MCF 10A (cell line): ENCODE measurements around the gene BCL7B. TPM values are rescaled to one million over a fixed set of nuclear protein-coding genes. Genes with fewer than 3 reads are reported as not detected.
"Not testable (repeated sequence)": the region's sequence is repeated elsewhere in the genome, so short reads cannot be mapped to it uniquely, and the experiment has no call there.

Source experiments
- BruUV-seq: library from RNA; stranded (reverse); fragments of 400-500 nt; replicated peaks from 2 replicates; lab custom pipeline; 2021; lab: Mats Ljungman, UMichigan
- CTCF ChIA-PET: fragments of 300-600 bp; sonication (Branson Sonifier 250); formaldehyde crosslinking; extraction: SDS; loops from one replicate; lab custom pipeline; 2021; ENCODE audit warnings: antibody characterized with exemption, inconsistent platforms; lab: Yijun Ruan, JAX
- POLR2A ChIA-PET: fragments of 300-600, 350-650 bp; sonication (Branson Sonifier 250); formaldehyde crosslinking; extraction: SDS; loops from one replicate; lab custom pipeline; 2020; ENCODE audit warnings: antibody characterized with exemption, inconsistent platforms; lab: Yijun Ruan, JAX
- DNase-seq: peaks from one replicate; pipeline ENCODE4 v3.0.0-alpha.2; 2018; ENCODE audit not compliant: unreplicated experiment
- H3K27ac Mint-ChIP-seq: one replicate; pipeline ENCODE4 v1.8.0; 2022; ENCODE audit warnings: mild to moderate bottlenecking, low read depth, mixed read lengths; ENCODE audit not compliant: unreplicated experiment
- H3K27me3 Mint-ChIP-seq: one replicate; pipeline ENCODE4 v1.8.0; 2022; ENCODE audit warnings: mixed read lengths; ENCODE audit not compliant: insufficient read depth, unreplicated experiment
- H3K36me3 Mint-ChIP-seq: one replicate; pipeline ENCODE4 v1.8.0; 2022; ENCODE audit warnings: mild to moderate bottlenecking, moderate library complexity, mixed read lengths; ENCODE audit not compliant: insufficient read depth, unreplicated experiment
- H3K4me1 Mint-ChIP-seq: one replicate; pipeline ENCODE4 v1.8.0; 2022; ENCODE audit warnings: mixed read lengths; ENCODE audit not compliant: insufficient read depth, unreplicated experiment
- H3K4me3 Mint-ChIP-seq: one replicate; pipeline ENCODE4 v1.8.0; 2022; ENCODE audit warnings: mild to moderate bottlenecking, moderate library complexity, mixed read lengths; ENCODE audit not compliant: unreplicated experiment
- H3K9me3 Mint-ChIP-seq: one replicate; pipeline ENCODE4 v1.8.0; 2022; ENCODE audit warnings: mixed read lengths; ENCODE audit not compliant: unreplicated experiment
- CTCF ChIP-seq: fragments of 200-600 bp; IDR thresholded peaks from one replicate; pipeline ENCODE4 v1.8.0; 2022; ENCODE audit warnings: antibody characterized with exemption, mild to moderate bottlenecking; ENCODE audit not compliant: unreplicated experiment
- intact Hi-C: fragments of 100-400 bp; cut with micrococcal nuclease; formaldehyde crosslinking; loops from 2 replicates; pipeline ENCODE4 v1.14.1; 2022
- total RNA-seq: library from RNA; stranded (reverse); gene quantifications from 2 replicates; pipeline ENCODE4 v1.2.3, GENCODE V29; 2022

Gene BCL7B
- total RNA-seq, 1 experiment from 2014 or later = 73.3 TPM

- Mint-ChIP-seq H3K36me3 (peaks cover 92% of the 10 kb centered on the region), H3K9me3 (no peaks in the 10 kb centered on the region), H3K4me1 (no peaks in the 10 kb centered on the region), H3K27me3 (no peaks in the 10 kb centered on the region), H3K4me3 (no peak overlapping the region), H3K27ac (no peak overlapping the region)
- CTCF ChIA-PET = interaction anchor here (1.2 kb wide), 1 partner anchor 103 kb away, joined by 5 read pairs; no protein-coding TSS in a partner anchor
- TF ChIP-seq CTCF = no peak
- intact Hi-C loops = no loop called here
- POLR2A ChIA-PET = interaction anchor here (1.8 kb wide), 1 partner anchor 17 kb away, joined by 7 read pairs; no protein-coding TSS in a partner anchor
- DNase-seq = no peak
- BruUV-seq = no TSS peak
These were observed 53.5 kb downstream of the BCL7B start for GRCh38 chr7:73504017-73504416.

GRCh38 chr7:73503229-73503628, 54.3 kb downstream of the BCL7B start:
- H3K9me3 Mint-ChIP-seq = no peaks in the 10 kb centered on the region
- no peak for TF ChIP-seq CTCF
- ChIA-PET POLR2A (interaction anchor here (0.9 to 1.8 kb wide), 2 partner anchors 12 to 16 kb away, joined by 3 to 7 read pairs; no protein-coding TSS in a partner anchor), CTCF (interaction anchor here (0.7 kb wide), 1 partner anchor 553 kb away, joined by 3 read pairs; no protein-coding TSS in a partner anchor)
- H3K4me3 Mint-ChIP-seq = no peak overlapping the region
- peaks cover 91% of the 10 kb centered on the region for H3K36me3 Mint-ChIP-seq
- intact Hi-C loops = no loop called here
- no peak overlapping the region for H3K27ac Mint-ChIP-seq
- no TSS peak for BruUV-seq
- H3K27me3 Mint-ChIP-seq = no peaks in the 10 kb centered on the region
- DNase-seq = no peak
- no peaks in the 10 kb centered on the region for H3K4me1 Mint-ChIP-seq

- ChIA-PET POLR2A (interaction anchor here (0.8 kb wide), 1 partner anchor 9 kb away, joined by 3 read pairs; no protein-coding TSS in a partner anchor), CTCF (interaction anchor here (2.2 kb wide), 1 partner anchor 45 kb away, joined by 8 read pairs; no protein-coding TSS in a partner anchor)
- Mint-ChIP-seq H3K36me3 (peaks cover 86% of the 10 kb centered on the region), H3K27me3 (no peaks in the 10 kb centered on the region), H3K4me1 (no peaks in the 10 kb centered on the region), H3K4me3 (no peak overlapping the region), H3K27ac (no peak overlapping the region), H3K9me3 (no peaks in the 10 kb centered on the region)
- intact Hi-C loops = no loop called here
- BruUV-seq = no TSS peak
- no peak for TF ChIP-seq CTCF
- DNase-seq = no peak
These were observed 60.9 kb downstream of the BCL7B start for GRCh38 chr7:73496626-73497025.

GRCh38 chr7:73495507-73495906, 62.0 kb downstream of the BCL7B start:
- H3K36me3 Mint-ChIP-seq = peaks cover 86% of the 10 kb centered on the region
- H3K4me1 Mint-ChIP-seq, intact Hi-C loops, H3K9me3 Mint-ChIP-seq, POLR2A ChIA-PET, DNase-seq, H3K27me3 Mint-ChIP-seq, BruUV-seq, H3K27ac Mint-ChIP-seq, H3K4me3 Mint-ChIP-seq: not testable (repeated sequence)
- CTCF ChIA-PET = interaction anchor here (0.6 to 2.2 kb wide), 2 partner anchors 11 to 44 kb away, joined by 3 to 8 read pairs; no protein-coding TSS in a partner anchor
